HG02884 (cell line): ENCODE data around the gene DTL.

Experiments used
- ATAC-seq: cut with Tn5 transposase; IDR thresholded peaks from one replicate; pipeline ENCODE4 v1.9.1; 2021; ENCODE audit warnings: mild to moderate bottlenecking, moderate library complexity; ENCODE audit not compliant: unreplicated experiment

Gene DTL

DNA sequence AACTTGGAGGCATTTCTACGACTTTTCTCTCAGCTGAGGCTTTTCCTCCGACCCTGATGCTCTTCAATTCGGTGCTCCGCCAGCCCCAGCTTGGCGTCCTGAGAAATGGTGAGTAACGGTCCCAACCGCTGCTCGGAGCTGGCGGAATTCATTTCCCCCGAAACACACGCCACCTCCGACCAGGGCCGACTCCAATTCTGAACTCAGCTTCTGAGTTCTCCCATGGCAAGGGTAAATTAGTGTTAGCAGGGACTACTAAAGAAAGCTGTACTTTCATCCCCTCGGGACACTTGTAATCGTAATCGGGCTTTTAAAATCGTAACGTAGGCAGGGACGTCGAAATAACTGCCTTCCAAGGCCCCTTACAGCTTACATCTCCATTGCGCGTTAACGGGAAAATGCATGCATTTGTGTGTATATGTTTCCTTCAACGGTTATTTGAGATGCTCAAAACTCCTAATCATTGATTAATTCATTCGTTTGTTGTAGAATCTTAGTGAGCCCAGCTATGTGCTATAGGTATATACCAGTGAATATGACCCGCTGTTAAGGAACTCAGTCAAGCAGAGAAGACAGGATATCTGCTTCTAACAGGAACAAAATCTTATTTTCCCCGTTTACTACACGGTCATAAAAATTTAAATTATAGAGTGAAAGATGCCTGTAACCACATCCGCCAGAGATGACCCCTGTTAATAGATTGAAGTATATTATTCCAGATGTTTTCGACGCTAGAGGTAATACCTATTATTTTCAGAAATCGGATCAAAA lies 472 bp downstream of the DTL start:
- peak; percentile 12 for ATAC-seq

DNA sequence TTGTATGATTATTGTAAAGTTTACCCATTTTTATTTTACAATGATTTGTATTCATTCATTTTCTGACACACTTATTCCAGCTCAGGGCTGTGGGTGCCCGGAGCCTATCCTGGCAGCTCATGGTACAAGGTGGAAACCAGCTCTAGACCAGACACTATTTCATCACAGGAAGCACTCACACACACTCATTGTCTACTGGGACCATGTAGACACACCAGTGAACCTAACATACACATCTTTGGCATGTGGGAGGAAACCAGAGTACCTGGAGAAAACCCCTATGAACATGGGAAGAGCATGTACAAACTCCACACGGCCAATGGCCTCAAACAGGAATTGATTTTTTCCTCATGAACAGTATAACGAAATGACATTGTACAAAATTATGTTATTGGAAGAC lies 2.4 kb downstream of the DTL start:
- ATAC-seq, result no peak

GRCh38 chr1:212039622-212040021 lies 4.1 kb downstream of the DTL start:
- ATAC-seq, result no peak

DNA sequence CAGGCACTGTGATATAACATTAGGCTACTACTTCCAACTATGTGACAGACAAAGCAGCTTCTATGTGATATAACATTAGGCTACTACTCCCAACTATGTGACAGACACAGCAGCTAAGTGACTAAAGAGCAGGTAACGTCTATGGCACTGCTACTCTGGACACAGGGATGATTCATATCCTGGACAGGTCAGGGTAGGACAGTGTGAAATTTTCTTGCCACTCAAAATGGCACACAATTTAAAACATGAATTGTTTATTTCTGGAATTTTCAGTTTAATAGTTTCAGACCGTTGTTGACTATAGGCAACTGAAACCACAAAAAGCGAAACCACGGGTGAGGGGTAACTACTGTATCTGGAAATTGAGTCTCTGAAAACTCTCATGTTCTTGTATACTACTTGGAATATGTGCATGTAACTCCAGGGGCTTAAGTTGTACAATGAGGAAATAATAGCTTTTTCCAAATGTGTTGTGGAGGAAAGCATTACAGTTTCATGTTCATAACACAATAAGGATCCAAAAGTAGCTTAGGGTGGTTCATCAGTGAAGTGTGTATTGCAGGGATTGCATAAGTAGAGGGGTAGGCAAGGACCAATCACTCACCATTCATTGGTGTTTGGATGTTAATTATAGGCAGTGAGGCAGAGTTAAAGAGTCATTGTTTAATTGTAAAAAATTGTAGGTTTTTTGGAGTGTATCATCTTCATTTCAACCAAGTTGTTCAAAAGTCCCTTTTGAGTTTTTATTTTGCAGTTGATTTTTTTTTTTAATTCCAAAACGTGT lies 5.3 kb downstream of the DTL start:
- ATAC-seq, result no peak

DNA sequence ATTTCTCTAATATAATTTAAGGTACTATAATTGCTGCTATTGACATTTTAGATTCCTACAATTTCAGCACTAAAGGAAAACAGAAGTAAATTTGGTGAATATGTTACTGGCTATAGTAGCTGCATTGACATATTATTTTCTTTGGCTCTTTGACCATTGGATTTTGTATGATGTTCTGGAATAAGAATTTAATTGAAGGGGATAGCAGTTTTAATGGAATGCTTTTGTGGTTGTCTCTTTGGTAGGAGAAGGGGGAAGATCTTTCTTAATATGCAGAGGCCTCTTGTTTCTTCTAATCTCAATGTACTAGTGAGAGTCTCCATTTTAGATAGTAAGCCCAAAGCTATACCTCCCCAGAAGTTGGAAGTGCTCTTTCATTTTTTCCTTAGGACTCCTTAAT lies 6.9 kb downstream of the DTL start:
- ATAC-seq, result no peak

DNA sequence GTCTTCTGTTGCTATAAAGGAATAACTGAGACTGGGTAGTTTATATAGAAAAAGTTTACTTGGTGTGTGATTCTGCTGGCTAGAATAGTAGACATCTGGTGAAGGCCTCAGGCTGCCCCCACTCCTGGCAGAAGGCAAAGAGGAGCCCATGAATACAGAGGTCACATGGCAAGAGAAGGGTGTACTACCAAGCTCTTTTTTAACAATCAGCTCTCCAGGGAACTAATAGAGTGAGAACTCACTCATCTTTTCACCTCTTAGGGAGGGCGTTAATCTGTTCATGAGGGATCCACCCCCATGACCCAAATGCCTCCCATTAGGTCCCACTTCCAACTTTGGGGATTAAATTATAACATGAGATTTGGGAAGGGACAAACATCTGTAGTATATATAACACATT lies 9.3 kb downstream of the DTL start:
- no peak for ATAC-seq

DNA sequence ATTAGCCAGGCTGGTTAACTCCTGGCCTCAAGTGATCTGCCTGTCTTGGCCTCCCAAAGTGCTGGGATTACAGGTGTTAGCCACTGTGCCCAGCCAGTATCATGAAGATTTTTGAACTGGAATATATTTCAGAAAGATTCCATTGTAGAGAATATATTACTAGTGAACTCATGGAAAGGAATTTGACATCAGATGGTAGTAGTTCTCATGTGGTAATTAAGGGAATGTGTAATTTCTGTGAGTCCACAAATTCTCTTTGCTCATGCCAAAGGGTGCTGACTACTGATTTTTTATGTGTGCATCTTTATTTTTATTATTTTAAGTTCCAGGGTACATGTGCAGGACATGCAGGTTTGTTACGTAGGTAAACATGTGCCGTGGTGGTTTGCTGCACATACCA lies 10.4 kb downstream of the DTL start:
- ATAC-seq, result no peak

DNA sequence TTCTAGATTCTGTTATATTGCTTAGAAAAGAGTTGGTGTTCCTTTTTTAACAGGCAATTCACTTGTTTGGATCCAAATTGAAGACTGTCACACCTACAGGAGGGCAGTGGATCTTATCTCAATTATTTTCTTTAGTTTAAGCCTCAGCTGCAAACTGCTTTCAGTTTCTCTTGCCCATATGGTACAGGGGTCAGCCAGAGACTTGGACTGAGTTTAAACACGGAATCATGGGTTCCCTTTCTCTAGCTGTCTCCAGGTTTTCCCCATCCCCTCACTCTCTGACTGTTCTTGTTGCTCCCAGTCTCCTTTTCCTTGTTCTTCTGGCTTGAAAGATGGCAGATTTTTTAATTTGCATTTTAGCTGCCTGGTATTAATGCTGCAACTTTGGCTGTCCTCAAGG lies 18.4 kb downstream of the DTL start:
- ATAC-seq, result no peak

GRCh38 chr1:212055333-212055732 lies 19.8 kb downstream of the DTL start:
- no peak for ATAC-seq

GRCh38 chr1:212060632-212061472 lies 25.3 kb downstream of the DTL start:
- no peak for ATAC-seq

DNA sequence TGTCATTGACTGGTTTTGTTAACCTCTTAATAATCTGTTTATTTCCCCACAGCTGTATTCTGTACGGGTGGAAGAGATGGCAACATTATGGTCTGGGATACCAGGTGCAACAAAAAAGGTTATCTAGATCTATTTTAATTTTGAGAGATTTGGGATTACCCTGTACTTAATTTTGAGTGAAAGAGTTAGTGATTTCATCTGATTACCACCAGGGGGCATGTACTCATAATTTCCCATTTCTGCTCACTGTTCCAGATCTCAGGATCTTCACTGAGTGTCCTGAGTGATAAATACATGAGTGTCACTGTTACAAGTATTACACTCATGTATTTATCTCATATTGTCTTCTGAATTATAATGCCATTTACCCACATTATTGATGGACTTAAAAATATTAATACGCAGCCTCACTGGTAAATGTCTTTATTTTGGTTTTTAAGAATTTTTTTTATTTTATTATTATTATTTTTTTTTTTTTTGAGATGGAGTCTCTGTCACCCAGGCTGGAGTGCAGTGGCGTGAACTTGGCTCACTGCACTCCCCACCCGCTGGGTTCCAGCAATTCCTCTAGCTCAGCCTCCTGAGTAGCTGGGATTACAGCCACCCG lies 27.4 kb downstream of the DTL start:
- no peak for ATAC-seq

DNA sequence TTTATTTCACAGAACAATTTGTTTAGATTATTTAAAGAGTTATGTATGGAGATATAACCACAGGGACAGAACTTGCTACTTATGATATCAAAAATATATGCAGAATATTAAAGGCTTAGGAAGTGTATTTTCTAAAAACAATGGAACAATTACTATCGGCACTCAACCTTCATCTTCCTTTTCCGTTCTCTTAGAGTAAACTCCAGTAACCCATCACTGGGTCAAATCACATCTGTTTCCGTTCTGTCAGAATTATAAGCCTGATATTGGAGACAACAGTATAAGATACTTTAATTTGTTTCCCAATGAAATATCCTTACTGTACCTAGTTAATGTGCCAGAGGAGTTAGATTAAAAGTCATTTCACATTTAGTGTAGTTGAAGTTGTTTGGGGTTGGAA lies 32.2 kb downstream of the DTL start:
- ATAC-seq, result no peak

DNA sequence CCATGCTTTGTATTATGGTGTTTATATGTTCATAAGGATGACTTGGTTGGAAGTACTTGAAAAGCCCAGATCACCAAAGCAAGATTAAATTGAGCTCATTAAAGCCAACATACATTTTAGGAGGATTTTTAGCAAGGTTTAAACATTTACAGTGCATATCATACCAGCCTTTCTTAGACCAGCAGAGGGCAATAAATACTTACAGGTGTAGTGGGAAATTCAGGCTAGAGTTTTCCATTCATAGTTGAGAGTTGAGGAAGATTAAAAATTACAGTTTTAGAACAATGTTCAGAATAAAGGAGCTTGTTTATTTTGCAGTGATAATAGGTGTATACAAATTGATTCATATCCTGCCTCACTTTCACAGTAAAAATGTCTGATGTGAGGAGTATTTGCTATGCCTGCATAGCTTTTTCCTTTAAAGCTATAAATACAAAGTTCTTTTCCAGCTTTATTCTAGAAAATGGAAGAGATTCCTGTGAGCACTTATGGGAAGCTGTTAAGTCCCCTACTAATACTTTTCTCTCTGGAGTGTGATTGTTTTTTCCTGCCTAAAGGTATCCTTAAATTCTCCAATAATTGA lies 35.3 kb downstream of the DTL start:
- no peak for ATAC-seq

DNA sequence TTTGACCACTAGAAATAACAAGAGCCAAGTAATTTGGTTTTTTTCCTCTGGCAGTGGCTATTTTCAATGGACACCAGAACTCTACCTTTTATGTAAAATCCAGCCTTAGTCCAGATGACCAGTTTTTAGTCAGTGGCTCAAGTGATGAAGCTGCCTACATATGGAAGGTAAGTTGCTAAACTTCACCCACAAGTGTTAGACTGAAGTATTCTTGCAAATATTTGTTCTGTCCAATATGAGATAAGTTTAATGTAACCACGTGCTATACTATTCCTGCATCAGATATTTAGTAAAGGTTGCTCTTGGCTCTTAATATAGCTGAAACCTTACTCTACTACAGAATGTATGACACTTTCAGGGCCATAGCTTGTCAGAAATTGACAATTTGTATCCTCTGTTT lies 36.5 kb downstream of the DTL start:
- ATAC-seq, result no peak

DNA sequence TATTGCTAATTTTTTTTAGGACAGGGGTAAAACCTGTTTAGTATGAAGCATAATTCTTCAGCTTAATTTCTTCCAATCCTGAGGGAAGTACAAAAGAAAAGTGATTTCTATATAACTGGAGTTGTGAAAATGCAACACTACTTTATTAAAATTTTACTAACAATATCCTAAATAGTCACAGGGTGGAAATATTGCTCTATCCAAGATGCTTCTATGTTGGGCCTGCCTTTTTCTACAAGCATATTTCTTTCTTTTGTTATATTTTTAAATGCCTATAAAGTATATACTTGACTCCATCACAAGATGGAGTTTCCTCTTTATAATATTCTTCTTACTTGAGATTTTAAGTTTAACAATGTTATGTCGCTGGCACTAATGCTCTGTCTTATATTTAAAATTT lies 37.9 kb downstream of the DTL start:
- no peak for ATAC-seq

DNA sequence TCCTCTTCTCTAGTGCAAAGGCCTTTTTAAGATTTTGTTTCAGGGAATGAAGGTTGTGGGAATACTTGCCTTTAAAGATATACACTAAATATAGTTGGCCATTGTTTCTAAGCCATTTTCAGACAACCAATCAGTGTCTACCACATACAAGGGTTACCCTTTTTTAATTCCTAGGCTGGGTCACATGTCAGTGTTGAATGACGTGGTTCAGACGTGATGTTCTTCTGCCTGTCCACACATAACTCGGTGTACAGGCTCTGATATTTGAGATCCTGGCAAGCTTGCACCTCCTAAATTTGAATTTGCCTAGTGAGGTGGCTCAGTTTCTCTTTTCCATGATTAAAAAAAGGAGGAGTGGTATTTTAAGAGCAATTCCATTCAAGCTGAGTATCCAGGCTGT lies 38.8 kb downstream of the DTL start:
- ATAC-seq, result no peak

- no peak for ATAC-seq
Observed at GRCh38 chr1:212074856-212075255, 39.3 kb downstream of the DTL start.

DNA sequence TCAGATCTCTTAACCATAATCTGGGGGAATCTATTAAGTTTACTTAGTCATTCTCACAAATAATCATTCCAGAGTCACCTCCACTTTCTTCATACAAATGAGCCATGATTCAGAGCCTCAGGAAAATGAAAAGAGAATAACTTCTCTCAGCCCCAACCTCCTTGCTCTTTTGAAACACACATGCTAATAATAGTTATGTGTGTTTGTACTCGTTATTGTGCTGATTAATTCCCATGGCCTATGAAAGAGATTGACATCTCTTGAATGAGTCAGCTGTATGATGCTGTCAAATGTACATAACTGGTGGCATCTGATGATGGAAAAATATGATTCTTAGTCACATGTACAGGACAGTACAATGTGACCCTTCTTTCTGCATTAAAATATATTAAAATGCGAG lies 41.5 kb downstream of the DTL start:
- ATAC-seq, result no peak

- no peak for ATAC-seq
Observed at GRCh38 chr1:212078826-212079225, 43.3 kb downstream of the DTL start.

DNA sequence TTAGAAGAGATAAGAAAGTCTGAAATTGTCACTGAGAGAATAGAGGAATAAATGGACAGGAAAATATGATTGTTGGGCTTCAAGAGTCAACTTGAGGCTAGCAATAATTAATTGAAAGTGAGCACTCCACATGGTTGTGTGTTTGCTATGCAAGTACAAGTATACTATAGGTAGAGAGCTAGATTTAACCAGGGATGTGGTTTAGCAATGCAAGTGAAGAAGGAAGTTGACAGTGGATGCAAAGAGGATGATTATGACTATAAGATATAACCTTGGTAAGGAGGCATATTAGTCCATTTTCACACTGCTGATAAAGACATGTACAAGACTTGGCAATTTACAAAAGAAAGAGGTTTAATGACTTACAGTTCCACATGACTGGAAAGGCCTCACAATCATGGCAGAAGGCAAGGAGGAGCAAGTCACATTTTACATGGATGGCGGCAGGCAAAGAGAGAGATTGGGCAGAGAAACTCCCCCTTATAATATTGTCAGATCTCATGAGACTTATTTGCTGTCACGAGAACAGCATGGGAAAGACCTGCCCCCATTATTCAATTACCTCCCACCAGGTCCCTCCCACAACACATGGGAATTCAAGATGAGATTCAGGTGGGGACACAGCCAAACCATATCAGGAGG lies 47.3 kb downstream of the DTL start:
- no peak for ATAC-seq
